ENCODE results near the gene PRSS21.

- no peak for TF ChIP-seq CTCF (IDR thresholded peaks at IDR 0.05; ENCODE audit: insufficient read depth, low read length)
- no peak for TF ChIP-seq POLR2AphosphoS5 (IDR thresholded peaks at IDR 0.05; ENCODE audit: low read depth)
- no peak for TF ChIP-seq REST (IDR thresholded peaks at IDR 0.05; ENCODE audit: insufficient replicate concordance, low read depth)
- TF ChIP-seq SPI1 (IDR thresholded peaks at IDR 0.05; ENCODE audit: borderline replicate concordance, low read depth), result no peak
Observed at GRCh38 chr16:2779151-2779920, 37.7 kb upstream of the PRSS21 start.
